Stimulated activated CD8-positive, alpha-beta memory T cell treated with anti-CD3 and anti-CD28 coated beads, Interleukin-4, amount 100 ng/mL, for 48 hours (primary cell): ENCODE measurements around the gene TLL1.

Experiments used
- DNase-seq: peaks from one replicate; pipeline ENCODE4 v3.0.0-alpha.2; 2020

The TLL1 gene

GRCh38 chr4:166066936-166067335, 193.9 kb downstream of the TLL1 start:
- DNase-seq: no peak

- no peak for DNase-seq
Observed at GRCh38 chr4:166067915-166068314, 194.9 kb downstream of the TLL1 start.

DNA sequence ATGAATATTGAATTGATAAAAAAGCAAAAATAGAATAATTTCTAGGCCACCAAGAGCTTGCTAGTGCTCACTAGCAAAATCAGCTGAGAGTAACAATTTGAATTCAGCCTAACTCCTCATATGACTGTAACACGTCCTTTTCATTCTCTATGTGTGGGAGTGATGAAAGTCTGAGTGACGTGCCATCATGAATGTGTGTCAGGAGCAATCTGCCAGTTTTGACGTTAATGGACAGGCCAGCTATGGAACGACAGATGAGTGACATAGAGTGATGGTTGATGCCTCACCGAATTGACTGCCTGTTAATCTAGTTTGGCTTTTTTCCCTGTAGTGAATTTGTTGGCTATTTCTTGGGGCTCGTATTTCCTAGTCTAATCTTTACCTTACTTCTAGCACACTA, 200.7 kb downstream of the TLL1 start:
- DNase-seq: no peak

DNA sequence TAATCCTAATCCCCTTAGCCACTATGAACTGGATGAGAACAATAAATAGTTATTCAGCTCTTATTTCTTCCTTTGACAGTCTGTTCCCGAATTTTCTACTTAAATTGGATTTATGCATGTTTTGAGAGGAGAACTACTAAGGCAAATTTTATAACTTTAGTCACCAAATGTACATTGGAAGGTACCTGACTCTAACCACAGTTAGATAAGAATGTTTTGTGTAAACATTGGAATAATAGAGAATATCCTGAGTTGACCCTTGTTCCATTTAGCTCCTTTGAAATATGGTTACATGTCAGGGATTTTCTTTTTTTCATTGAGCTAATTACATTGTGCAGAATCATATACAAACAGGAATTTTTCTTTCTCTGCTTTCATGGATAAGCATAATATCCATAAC, 202.6 kb downstream of the TLL1 start:
- no peak for DNase-seq

DNA sequence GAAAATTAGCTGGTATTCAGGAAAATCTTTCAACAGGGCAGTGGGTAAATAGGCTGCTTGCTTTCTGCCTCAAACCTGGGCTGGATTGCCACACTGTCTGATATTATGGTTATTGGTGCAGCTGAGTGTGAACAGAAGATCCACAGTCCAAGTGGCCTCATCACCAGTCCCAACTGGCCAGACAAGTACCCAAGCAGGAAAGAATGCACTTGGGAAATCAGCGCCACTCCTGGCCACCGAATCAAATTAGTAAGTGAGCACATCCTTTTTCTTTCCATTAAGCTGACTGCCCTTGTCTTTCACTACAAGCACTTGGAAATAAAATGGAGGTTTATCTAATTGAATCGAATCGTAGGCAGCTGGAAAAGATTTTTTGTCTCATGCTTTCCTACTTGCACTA, 204.7 kb downstream of the TLL1 start:
- no peak for DNase-seq

- DNase-seq: no peak
Observed at GRCh38 chr4:166078383-166078782, 205.3 kb downstream of the TLL1 start.

GRCh38 chr4:166078955-166079354, 205.9 kb downstream of the TLL1 start:
- no peak for DNase-seq

- DNase-seq: no peak
Observed at GRCh38 chr4:166087569-166087968, 214.5 kb downstream of the TLL1 start.

- no peak for DNase-seq
Observed at GRCh38 chr4:166088576-166088975, 215.5 kb downstream of the TLL1 start.

DNA sequence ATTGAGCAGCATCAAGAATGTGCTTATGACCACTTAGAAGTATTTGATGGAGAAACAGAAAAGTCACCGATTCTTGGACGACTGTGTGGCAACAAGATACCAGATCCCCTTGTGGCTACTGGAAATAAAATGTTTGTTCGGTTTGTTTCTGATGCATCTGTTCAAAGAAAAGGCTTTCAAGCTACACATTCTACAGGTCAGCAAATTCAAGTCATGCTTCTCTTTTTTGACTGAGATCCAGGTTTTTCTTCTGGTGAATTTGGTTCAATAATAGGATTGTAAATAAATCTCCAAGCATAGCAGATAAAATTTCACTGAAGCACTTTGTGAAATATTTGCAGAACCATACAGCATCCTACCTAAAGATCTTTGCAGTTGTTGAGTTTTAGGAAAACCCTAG, 218.1 kb downstream of the TLL1 start:
- no peak for DNase-seq

DNA sequence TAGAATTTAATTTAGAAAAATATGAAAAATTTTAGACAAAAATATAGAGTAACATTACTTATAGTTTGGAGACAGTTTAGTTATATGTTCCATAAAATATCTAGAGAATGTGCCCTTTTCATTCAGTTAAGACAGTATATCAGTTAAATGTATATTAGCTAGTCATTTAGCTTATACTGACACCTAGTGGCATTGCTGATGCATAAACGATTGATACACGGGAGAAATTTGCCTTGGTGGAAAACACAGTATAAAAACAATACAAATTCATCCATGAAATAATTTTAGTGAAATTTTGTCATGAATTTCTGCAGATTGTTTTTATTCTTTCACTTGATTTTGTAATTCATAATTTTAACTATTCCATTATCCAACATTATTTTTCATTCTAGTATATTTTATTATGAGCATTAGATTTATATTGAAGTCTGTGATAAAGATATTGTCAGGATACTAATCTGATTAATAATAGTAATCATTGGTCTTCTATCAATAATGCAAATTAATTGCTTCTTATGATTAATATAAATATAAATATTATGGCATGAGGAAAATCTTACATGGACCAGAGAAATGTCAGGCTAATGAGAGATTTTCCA, 219.0 kb downstream of the TLL1 start:
- DNase-seq: no peak

GRCh38 chr4:166092797-166093290, 219.8 kb downstream of the TLL1 start:
- no peak for DNase-seq

DNA sequence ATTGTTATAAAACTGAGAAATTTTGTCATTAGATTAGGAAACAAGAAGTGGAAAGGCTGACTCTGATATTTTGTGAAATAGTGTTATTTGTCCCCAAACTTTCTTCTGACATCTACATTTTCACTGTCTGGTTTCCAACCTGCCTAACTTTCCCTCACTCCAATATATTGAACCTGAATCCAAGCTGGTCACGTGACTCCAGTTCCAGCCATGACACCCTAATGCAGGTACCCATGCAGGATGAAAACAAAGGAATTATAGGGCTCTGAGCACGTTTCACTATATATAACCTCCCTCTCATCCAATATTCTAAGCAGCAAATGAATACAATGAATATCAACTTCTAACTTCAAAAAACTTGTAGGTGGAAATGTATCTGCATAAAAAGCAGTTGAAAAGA, 231.6 kb downstream of the TLL1 start:
- DNase-seq: no peak

GRCh38 chr4:166121897-166122296, 248.9 kb downstream of the TLL1 start:
- no peak for DNase-seq

DNA sequence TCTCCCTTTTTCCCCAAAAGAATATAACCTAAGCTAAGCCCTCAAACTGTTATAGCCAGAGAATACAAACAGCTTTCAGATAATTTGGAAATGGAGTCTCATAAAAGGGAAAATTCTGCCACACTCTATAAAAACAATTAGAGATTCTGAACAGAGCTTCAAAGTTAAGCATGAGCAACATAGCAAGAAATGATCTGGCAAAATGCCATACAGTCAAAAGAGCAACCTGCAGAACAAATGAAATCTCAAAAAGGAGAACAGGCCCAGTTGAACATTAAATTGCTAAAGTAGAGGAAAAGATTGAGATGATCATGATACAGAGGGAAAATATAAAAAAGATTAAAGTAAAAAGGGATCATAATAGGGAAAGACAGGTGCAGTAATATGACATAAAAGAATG, 250.5 kb downstream of the TLL1 start:
- DNase-seq: no peak

GRCh38 chr4:166128403-166128802, 255.4 kb downstream of the TLL1 start:
- no peak for DNase-seq

- no peak for DNase-seq
Observed at GRCh38 chr4:166134285-166134684, 261.2 kb downstream of the TLL1 start.

- DNase-seq: no peak
Observed at GRCh38 chr4:166140951-166141350, 267.9 kb downstream of the TLL1 start.

GRCh38 chr4:166143227-166143626, 270.2 kb downstream of the TLL1 start:
- peak; percentile 24 for DNase-seq

DNA sequence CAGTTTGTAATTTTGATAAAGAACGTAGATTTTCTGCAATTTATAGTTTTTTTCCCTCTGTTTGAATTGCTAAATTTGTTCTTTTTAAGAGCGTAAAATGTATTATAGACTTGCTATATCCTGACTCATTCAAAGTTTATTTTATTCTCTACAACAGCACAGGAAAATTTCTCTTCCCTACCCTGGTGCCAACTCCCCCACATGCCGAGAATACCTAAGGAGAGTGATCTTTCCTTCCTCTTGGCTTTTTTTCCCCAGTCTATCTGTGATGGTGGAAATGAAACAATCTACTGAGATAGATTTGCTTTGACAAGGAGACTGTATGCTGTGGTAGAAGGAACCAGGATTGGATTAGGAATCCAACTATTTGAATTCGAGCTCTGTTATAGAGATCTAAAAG, 271.6 kb downstream of the TLL1 start:
- DNase-seq: no peak

- DNase-seq: no peak
Observed at GRCh38 chr4:166146806-166147540, 273.9 kb downstream of the TLL1 start.
